ENCODE results near the gene P2RX7. TPM values are rescaled to one million over a fixed set of nuclear protein-coding genes. Genes with fewer than 3 reads are reported as not detected.

Gene P2RX7
- total RNA-seq, 2 experiments from 2014 or later: 8.9 to 9.7 TPM

DNA sequence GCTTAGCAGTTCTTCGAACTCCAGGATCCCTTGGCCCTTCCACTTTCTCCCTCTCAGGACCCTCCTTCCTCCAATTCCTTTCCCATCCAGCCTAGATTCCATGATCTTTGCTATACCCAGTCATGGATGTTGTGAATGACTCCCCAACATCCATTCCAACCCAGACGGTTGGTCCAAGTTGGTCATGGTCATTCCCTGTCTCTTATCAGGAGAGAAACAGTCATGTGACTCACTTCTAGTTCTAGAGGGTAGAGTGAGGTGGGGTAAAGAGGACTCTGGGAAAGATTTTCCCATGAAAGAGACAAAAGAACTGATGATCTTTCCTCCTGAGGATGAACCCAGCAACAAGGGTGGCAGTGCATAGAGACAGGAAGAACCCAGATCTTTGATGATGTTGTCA lies 9.2 kb upstream of the P2RX7 start:
- peaks cover 47% of the 10 kb centered on the region for H3K4me1 Mint-ChIP-seq (ENCODE audit: low read depth)
- ChIA-PET POLR2A (no interaction called here), CTCF (interaction anchor here (1.3 to 1.6 kb wide), 2 partner anchors 9 to 14 kb away, joined by 3 to 5 read pairs; no protein-coding TSS in a partner anchor)
- ATAC-seq: no peak
- no peak overlapping the region for H3K27ac Mint-ChIP-seq
- H3K27me3 Mint-ChIP-seq (ENCODE audit: low read depth): peaks cover 10% of the 10 kb centered on the region
- DNase-seq: no peak
- H3K36me3 Mint-ChIP-seq (ENCODE audit: low read depth): no peaks in the 10 kb centered on the region
- no peaks in the 10 kb centered on the region for H3K9me3 Mint-ChIP-seq (ENCODE audit: insufficient read depth)
- H3K4me3 Mint-ChIP-seq: no peak overlapping the region

DNA sequence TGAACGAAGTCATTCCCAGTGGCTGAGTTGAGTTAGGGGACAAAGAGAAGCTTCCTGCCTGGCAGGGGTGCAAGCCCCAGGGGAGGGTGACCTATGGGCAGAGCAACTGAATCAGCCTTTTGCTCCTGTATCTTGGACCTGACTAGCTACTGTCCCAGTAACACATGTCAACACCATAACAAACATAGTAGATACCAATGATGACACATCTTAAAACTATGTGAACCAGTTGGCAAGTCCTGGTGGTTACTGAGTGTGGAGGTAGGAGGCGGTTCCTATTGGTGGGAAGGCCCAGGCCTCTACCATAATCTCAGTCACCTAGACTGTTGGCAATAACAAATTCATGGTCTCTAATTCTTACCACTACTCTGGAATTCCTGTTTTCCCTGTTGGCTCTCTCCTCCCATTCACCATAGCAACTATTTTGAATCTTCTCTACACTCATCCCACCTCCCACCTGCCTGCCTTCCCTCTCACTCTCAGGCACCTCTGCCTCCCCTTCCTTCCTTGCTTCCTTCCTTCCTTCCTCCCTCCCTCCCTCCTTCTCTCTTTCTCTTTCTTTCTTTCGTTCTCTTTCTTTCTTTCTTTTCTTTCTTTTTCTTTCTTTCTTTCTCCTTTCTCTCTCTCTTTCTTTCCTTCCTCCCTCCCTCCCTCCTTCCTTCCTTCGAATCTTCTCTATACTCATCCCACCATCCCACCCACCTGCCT lies 8.1 kb upstream of the P2RX7 start:
- H3K9me3 Mint-ChIP-seq (ENCODE audit: insufficient read depth): no peaks in the 10 kb centered on the region
- no peak overlapping the region for H3K4me3 Mint-ChIP-seq
- peak; percentile 16 for ATAC-seq
- ChIA-PET CTCF (interaction anchor here (1.6 to 1.8 kb wide), 2 partner anchors 15 to 64 kb away, joined by 5 to 6 read pairs; no protein-coding TSS in a partner anchor), POLR2A (no interaction called here)
- H3K27me3 Mint-ChIP-seq (ENCODE audit: low read depth): peaks cover 4% of the 10 kb centered on the region
- peaks cover 56% of the 10 kb centered on the region for H3K4me1 Mint-ChIP-seq (ENCODE audit: low read depth)
- peaks cover under 1% of the 10 kb centered on the region for H3K36me3 Mint-ChIP-seq (ENCODE audit: low read depth)
- H3K27ac Mint-ChIP-seq: no peak overlapping the region
- DNase-seq: peak; percentile 35

DNA sequence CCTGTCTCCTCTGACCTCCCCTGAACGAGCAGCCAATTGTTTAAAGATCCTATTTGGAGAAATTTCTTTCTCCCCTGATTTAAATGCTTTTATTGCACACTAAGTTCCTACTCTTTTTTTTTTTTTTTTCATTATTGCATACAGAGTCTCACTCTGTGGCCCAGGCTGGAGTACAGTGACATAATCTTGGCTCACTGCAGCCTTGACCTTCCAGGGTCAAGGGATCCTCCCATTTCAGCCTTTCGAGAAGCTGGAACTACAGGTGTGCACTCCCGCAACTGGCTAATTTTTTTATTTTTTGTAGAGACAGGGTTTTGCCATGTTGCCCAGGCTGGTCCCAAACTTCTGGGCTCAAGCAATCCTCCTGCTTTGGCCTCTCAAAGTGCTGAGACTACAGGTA lies 5.2 kb upstream of the P2RX7 start:
- POLR2A ChIA-PET: interaction anchor here (0.9 kb wide), 1 partner anchor 87 kb away, joined by 3 read pairs; no protein-coding TSS in a partner anchor
- no peaks in the 10 kb centered on the region for H3K27me3 Mint-ChIP-seq (ENCODE audit: low read depth)
- H3K27ac Mint-ChIP-seq: no peak overlapping the region
- ATAC-seq (no peak), DNase-seq (no peak)
- no peak overlapping the region for H3K4me3 Mint-ChIP-seq
- H3K9me3 Mint-ChIP-seq (ENCODE audit: insufficient read depth): no peaks in the 10 kb centered on the region
- H3K36me3 Mint-ChIP-seq (ENCODE audit: low read depth): peaks cover 2% of the 10 kb centered on the region
- H3K4me1 Mint-ChIP-seq (ENCODE audit: low read depth): peaks cover 82% of the 10 kb centered on the region
- CTCF ChIA-PET: interaction anchor here (1.3 kb wide), 1 partner anchor 15 kb away, joined by 3 read pairs; no protein-coding TSS in a partner anchor

GRCh38 chr12:121128908-121129810 lies 3.5 kb upstream of the P2RX7 start:
- Mint-ChIP-seq H3K4me1 (ENCODE audit: low read depth) (peaks cover 84% of the 10 kb centered on the region), H3K9me3 (ENCODE audit: insufficient read depth) (no peaks in the 10 kb centered on the region), H3K27me3 (ENCODE audit: low read depth) (no peaks in the 10 kb centered on the region), H3K36me3 (ENCODE audit: low read depth) (peaks cover 6% of the 10 kb centered on the region), H3K27ac (peak overlapping the region; percentile 98), H3K4me3 (peak overlapping the region; percentile 75)
- DNase-seq (peak; percentile 94), ATAC-seq (peak; percentile 93)
- POLR2A ChIA-PET: interaction anchor here (0.6 to 1.1 kb wide), 6 partner anchors 10 to 170 kb away, joined by 3 to 5 read pairs (median 3); no protein-coding TSS in a partner anchor
- CTCF ChIA-PET: interaction anchor here (0.6 to 1.5 kb wide), 4 partner anchors 69 to 451 kb away, joined by 3 to 5 read pairs (median 3); no protein-coding TSS in a partner anchor

DNA sequence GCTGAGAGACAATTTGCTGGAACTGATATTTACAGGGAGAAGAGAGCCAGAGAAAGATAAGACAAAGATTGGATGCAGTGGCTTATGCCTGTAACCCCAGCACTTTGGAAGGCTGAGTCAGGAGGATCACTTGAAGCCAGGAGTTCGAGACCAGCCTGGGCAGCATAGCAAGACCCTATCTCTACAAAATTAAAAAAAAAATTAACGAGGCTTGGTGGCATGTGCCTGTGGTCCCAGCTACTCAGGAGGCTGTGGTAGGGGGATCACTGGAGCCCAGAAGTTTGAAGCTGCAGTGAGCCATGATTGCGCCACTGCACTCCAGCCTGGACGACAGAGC lies 2.9 kb upstream of the P2RX7 start:
- ChIA-PET CTCF (interaction anchor here (1.5 kb wide), 1 partner anchor 70 kb away, joined by 5 read pairs; no protein-coding TSS in a partner anchor), POLR2A (interaction anchor here (0.7 kb wide), 1 partner anchor 68 kb away, joined by 3 read pairs; no protein-coding TSS in a partner anchor)
- Mint-ChIP-seq H3K27ac (peak overlapping the region; percentile 98), H3K4me3 (peak overlapping the region; percentile 75), H3K4me1 (ENCODE audit: low read depth) (peaks cover 83% of the 10 kb centered on the region), H3K27me3 (ENCODE audit: low read depth) (no peaks in the 10 kb centered on the region), H3K9me3 (ENCODE audit: insufficient read depth) (no peaks in the 10 kb centered on the region), H3K36me3 (ENCODE audit: low read depth) (peaks cover 8% of the 10 kb centered on the region)
- DNase-seq: no peak
- no peak for ATAC-seq

GRCh38 chr12:121130866-121131373 lies 1.8 kb upstream of the P2RX7 start:
- ATAC-seq (no peak), DNase-seq (no peak)
- ChIA-PET CTCF (interaction anchor here (1.3 kb wide), 2 partner anchors 14 to 38 kb away, joined by 3 read pairs; no protein-coding TSS in a partner anchor), POLR2A (interaction anchor here (0.9 kb wide), 1 partner anchor 76 kb away, joined by 3 read pairs; no protein-coding TSS in a partner anchor)
- peaks cover 8% of the 10 kb centered on the region for H3K36me3 Mint-ChIP-seq (ENCODE audit: low read depth)
- peak overlapping the region; percentile 20 for H3K27ac Mint-ChIP-seq
- no peaks in the 10 kb centered on the region for H3K9me3 Mint-ChIP-seq (ENCODE audit: insufficient read depth)
- H3K4me3 Mint-ChIP-seq: no peak overlapping the region
- peaks cover 77% of the 10 kb centered on the region for H3K4me1 Mint-ChIP-seq (ENCODE audit: low read depth)
- H3K27me3 Mint-ChIP-seq (ENCODE audit: low read depth): no peaks in the 10 kb centered on the region

GRCh38 chr12:121131941-121132341 lies 735 bp upstream of the P2RX7 start:
- ATAC-seq: no peak
- ChIA-PET CTCF (interaction anchor here (0.9 to 1.7 kb wide), 3 partner anchors 13 to 160 kb away, joined by 3 to 7 read pairs (median 3); no protein-coding TSS in a partner anchor), POLR2A (interaction anchor here (0.9 to 1.4 kb wide), 2 partner anchors 13 to 75 kb away, joined by 3 read pairs; no protein-coding TSS in a partner anchor)
- no peak overlapping the region for H3K27ac Mint-ChIP-seq
- no peaks in the 10 kb centered on the region for H3K9me3 Mint-ChIP-seq (ENCODE audit: insufficient read depth)
- peaks cover 8% of the 10 kb centered on the region for H3K36me3 Mint-ChIP-seq (ENCODE audit: low read depth)
- peaks cover 71% of the 10 kb centered on the region for H3K4me1 Mint-ChIP-seq (ENCODE audit: low read depth)
- no peak for DNase-seq
- H3K4me3 Mint-ChIP-seq: no peak overlapping the region
- no peaks in the 10 kb centered on the region for H3K27me3 Mint-ChIP-seq (ENCODE audit: low read depth)

DNA sequence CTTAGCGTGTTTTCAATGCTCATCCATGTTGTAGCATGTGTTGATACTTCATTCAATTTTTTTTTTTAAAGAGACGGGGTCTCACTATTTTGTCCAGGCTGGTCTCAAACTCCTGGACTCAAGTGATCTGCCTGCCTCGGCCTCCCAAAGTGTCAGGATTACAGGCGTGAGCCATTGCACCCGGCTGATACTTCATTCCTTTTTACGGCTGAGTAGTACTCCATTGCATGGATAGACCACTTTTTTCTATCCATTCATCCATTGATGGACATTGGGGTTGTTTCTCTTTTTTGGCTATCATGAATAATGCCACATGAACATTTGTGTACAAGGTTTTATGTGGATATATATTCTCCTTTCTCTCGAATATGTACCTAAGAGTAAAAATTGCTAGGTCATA lies 1.2 kb downstream of the P2RX7 start:
- H3K27me3 Mint-ChIP-seq (ENCODE audit: low read depth): no peaks in the 10 kb centered on the region
- H3K4me3 Mint-ChIP-seq: peak overlapping the region; percentile 90
- ATAC-seq (no peak), DNase-seq (no peak)
- H3K36me3 Mint-ChIP-seq (ENCODE audit: low read depth): peaks cover 16% of the 10 kb centered on the region
- CTCF ChIA-PET: no interaction called here
- no peaks in the 10 kb centered on the region for H3K9me3 Mint-ChIP-seq (ENCODE audit: insufficient read depth)
- H3K27ac Mint-ChIP-seq: peak overlapping the region; percentile 48
- peaks cover 61% of the 10 kb centered on the region for H3K4me1 Mint-ChIP-seq (ENCODE audit: low read depth)
- POLR2A ChIA-PET: no interaction called here

DNA sequence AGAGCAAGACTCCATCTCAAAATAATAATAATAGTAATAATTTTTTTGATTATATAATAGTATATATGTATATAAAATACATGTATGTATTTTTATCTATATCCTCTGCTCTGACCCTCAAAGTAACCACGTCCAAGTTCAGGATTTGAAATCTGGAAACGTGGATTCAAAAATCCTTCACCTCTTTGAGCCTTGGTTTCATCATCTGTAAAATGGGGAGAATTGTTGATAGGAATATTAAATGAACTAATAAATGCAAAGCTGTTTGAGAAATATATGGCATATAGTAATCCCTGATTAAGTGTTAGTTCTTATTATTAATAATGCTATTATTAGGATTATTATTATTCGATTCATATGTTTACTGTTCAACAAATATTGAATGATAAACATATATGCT lies 2.6 kb downstream of the P2RX7 start:
- ATAC-seq: no peak
- no peaks in the 10 kb centered on the region for H3K27me3 Mint-ChIP-seq (ENCODE audit: low read depth)

DNA sequence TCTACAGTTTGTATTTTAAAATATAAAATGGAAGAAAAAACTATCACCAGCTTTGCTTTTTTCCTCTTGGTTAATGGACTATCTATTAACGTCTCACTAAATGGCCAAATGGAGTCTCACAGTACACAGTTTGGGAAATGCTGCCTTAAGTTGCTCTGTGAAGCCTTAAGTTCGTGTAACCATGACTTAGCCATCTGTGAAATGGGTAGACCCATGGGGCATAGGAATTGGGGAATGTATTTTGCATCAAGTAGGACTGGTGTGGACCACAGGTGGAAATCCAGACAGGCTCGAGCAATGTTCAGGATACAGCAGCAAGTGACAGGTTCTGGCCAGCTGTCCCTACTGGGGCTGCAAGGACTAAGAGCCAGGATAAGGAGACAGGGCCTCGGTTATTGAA lies 4.8 kb downstream of the P2RX7 start:
- ChIA-PET POLR2A (no interaction called here), CTCF (no interaction called here)
- H3K27me3 Mint-ChIP-seq (ENCODE audit: low read depth): no peaks in the 10 kb centered on the region
- no peak overlapping the region for H3K27ac Mint-ChIP-seq
- no peaks in the 10 kb centered on the region for H3K9me3 Mint-ChIP-seq (ENCODE audit: insufficient read depth)
- H3K36me3 Mint-ChIP-seq (ENCODE audit: low read depth): peaks cover 24% of the 10 kb centered on the region
- ATAC-seq (no peak), DNase-seq (no peak)
- H3K4me3 Mint-ChIP-seq: no peak overlapping the region
- peaks cover 28% of the 10 kb centered on the region for H3K4me1 Mint-ChIP-seq (ENCODE audit: low read depth)

More for the DNA sequence above, 2.6 kb downstream of the P2RX7 start:
- no peak overlapping the region for H3K27ac Mint-ChIP-seq
- no peak overlapping the region for H3K4me3 Mint-ChIP-seq
- H3K36me3 Mint-ChIP-seq (ENCODE audit: low read depth): peaks cover 15% of the 10 kb centered on the region
- ChIA-PET POLR2A (interaction anchor here (0.7 kb wide), 1 partner anchor 77 kb away, joined by 6 read pairs; no protein-coding TSS in a partner anchor), CTCF (no interaction called here)
- no peaks in the 10 kb centered on the region for H3K9me3 Mint-ChIP-seq (ENCODE audit: insufficient read depth)
- no peak for DNase-seq
- H3K4me1 Mint-ChIP-seq (ENCODE audit: low read depth): peaks cover 48% of the 10 kb centered on the region

- Mint-ChIP-seq H3K36me3 (ENCODE audit: low read depth) (peaks cover 22% of the 10 kb centered on the region), H3K4me1 (ENCODE audit: low read depth) (peaks cover 20% of the 10 kb centered on the region), H3K27me3 (ENCODE audit: low read depth) (no peaks in the 10 kb centered on the region), H3K4me3 (no peak overlapping the region), H3K27ac (no peak overlapping the region), H3K9me3 (ENCODE audit: insufficient read depth) (no peaks in the 10 kb centered on the region)
- ChIA-PET POLR2A (no interaction called here), CTCF (no interaction called here)
- DNase-seq (no peak), ATAC-seq (no peak)
These were observed 5.6 kb downstream of the P2RX7 start for GRCh38 chr12:121138284-121138683.

Measured in activated CD8-positive, alpha-beta T cell treated with anti-CD3 and anti-CD28 coated beads, Interleukin-2, amount 10 ng/mL, durations not matched to agents 7 days and 5 days (primary cell).